Activated CD8-positive, alpha-beta memory T cell treated with anti-CD3 and anti-CD28 coated beads, Interleukin-2, amount 50 U/mL, for 1 hour (primary cell): Measurements from ENCODE around the gene HOXA6.

Source experiments
- DNase-seq: peaks from one replicate; pipeline ENCODE4 v3.0.0-alpha.2; 2020; ENCODE audit errors: extremely low read depth

HOXA6 gene

DNA sequence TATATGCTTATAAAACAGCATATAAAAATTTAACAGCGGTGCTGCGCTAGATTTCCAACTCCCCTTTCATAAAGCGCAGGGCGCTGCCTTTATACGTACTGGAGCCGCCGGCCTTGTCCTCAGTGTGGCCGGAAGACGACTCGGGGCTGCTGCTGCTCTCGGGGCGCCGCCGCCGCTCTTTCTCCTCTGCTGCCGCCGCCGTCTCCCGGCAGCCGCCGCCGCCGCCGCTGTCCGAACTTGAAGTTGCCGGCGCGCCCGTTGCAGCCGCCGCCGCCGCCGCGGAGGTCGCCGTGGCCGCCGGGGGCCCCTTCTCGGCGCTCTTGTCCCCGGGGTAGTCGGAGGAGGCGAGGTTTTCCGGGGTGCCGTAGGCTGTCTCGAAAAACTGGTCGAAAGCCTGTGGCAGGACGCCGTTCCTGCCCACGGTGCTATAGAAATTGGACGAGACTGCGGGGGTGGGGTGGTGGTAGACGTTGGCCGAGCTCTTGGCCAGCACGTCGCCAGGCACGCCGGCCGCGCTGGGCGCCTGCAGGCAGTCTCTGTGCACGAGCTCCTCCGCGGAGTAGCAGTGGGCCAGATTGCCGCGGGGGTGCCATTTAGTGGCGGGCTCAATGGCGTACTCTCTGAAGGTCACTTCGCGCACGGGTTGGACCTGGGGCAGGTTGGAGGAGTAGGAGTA, 36.9 kb upstream of the HOXA6 start:
- no peak for DNase-seq

DNA sequence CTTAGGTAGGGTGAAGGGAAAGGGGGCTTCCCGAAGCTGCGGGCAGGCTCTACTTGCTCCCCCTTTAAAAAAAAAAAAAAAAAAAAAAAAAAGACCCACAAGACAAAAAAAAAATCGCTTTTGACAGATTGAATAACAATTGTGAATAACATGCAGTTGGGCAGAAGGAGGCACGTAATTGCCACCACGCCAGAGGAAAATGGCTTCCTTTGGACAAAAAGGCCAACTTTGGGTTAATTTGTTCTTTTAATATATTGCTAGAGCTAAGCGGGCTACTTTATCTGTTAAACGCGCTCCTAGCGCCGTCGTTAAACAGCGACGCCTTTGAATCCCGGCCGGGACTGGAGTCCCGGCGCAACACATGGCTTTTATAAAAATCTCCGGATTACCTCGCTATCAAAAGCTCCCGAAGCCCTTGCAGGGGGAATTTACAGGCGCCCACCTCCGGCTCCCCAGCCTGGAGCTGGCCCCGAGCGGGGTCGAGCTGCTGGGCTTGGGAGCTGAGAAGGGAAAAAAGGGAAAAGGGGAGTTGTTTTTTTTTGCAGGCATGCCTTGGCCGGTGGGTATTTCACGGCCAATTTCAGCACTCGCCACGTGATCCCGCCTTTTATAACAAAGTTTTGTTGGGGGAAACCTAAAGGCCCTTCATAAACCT, 36.2 kb upstream of the HOXA6 start:
- DNase-seq, result no peak

DNA sequence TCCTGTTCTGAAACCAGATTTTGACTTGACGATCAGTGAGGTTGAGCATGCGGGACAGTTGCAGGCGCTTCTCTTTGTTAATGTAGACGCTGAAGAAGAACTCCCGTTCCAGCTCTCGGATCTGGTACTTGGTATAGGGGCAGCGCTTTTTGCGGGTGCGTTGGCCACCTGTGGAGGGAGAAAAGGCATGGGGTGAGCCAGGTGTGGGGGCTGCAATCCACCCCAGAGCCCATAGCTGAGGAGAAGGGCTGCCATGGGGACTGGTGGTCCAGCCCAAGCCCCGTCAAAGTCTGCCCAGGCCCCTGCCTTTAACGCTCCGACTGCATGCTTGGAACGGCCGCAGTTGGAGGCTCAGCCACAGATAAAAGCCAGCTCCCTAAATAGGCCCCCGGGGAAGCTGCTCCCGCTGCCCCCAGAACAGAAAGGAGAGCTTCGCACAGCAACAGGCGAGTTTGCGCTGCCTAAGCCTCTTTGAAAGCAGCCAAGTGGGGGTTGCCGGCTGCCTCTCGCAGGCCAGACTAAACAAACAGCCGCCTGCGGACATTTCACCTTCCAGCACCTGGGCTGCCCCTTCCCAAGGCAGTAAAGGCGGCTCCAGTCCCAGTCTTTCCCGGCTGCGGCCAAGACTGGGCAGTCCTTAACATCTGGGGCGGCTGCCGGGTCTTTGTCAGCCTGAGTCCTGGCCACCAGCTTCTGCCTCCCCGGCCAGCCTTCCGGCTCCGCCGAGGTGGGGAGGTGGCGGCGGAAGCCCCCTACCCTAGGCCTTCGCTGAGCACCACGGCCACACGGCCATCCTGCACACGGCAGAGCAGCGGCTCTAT, 35.5 kb upstream of the HOXA6 start:
- DNase-seq, result no peak

DNA sequence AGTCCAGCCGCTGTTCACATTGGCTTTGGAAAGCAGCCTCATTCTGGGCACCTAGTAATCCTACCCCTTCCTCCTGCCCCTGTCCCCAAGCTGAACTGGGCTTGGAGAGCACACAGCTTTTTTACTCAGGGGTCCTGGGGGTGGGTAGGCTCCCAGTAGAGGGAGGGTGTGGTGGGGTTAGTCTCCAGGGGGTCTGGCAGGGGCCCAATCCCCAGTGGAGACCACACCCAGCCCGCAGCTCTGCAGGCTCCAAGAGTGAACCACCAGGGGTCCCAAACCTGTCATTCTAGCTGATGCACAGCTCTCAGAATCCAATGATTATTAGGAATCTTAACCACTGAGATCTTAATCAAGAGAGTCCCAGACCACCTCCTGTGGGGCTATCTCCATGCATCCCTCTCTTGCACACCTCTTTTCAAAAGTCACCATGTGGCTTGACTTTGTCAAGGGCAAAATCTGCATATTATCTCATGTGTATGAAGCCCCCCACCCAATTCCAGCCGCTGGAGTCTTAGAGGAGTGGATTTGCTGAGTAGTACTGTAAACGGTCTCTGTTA, 34.8 kb upstream of the HOXA6 start:
- DNase-seq, result no peak

DNA sequence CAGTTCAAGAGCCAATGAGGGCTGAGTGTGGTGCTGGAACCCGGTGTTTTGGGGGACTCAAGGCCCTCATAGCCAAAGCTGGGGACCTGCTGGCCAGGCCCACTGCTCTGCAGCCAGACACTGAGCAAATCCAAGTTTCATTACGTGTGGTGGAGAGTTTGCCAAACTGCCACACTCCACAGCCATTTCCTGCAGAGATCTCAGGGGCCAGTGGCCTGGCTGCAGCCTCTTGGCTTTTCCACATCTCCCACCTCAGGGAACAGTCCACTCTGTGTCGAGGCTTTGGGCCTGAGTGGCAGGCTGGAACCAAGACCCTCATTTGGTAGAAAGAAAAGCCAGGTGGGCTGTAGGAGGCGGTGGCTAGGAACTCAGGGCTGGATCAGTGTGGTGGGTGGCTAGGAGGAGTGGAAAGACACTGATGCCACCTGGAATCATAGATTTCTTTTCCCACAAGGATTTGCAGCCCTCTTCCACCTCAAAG, 34.3 kb upstream of the HOXA6 start:
- no peak for DNase-seq

DNA sequence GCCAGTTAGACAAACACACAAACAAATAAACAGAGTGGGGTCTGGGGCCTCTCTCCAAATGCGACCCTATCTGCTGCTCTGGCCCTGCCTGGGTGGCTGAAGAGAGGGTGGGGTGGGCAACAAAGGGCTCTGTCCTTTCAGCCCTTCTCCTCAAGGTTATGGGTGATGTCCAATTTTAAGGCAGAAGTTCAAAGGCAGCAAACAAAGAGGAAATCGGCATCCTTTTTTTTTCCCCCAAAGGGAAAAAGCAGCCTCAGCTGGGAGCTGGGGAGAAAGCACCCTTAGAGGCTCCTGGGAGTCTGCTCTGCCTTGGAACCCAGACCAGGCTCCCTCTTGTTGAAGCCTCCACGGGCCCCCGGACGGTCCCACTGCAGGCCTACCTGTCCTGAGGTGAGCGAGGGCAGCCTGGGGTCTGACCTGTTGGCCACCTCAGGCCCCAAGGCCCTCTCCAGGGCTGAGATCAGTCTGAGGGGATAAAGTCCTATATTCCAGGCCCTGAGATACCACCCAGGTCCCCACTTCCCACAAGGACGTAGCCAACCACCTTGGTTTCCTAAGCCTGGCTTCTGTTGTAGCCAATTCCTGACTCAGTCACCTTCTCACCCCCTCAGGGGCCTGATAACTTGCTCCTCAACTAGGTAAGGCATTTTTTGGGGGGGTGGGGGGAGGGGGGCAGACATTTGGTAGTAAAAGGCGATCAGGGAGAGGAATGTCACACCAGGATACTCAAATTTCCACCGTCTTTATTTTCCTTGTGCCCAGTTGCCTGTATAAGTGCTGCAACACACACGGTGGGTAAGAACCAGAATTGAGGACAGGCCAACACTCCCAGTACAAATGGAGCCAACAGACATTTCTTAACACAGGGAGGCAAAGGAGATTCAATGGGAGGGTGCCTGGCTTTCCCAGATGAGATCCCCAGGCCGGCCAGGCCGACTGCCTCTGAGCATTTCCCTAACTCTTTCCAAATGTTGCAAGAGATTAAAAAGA, 33.2 kb upstream of the HOXA6 start:
- no peak for DNase-seq

DNA sequence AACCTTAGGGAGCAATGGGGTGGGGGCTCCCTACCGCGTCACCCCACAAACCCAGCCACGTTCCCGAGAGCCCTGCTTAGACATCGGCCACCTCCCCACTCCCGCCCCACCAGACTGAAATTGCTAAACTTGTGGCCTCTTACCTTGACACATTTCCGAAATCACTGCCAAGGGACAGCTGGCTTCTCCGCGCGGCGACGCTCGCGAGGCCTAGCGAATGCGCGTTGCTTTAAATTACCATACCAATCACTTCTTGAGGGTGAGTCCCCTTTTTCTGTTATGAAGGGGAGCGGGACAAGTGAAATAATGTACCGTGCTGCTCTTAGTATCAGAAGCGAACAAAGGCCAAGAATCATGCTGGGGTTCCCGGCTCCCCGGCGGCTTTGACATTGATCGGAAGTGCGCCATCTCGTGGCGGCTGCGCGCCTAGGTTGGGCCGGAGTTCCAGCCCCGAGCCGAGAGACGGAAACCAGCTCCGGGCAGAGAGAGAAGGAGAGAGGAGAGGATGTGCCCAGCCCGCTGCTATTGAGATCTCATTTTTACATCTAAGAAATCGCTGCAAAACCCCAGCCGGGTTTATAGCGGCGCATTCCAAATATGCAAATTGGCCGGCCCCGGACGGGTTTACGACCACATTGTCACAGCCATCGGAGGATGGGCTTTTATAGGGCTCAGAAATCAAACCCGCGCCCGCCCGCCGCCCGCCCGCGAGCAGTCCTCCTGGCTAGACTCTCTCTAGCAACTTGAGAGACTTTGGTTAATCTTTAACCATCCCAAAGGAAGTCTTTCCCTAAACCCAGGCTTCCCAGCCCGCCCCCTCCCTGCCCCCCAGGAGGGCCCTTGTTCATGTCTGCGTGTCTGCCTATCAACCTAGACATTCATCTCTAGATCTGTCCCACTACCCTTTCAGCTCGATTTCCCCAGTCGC, 32.2 kb upstream of the HOXA6 start:
- DNase-seq, result no peak

DNA sequence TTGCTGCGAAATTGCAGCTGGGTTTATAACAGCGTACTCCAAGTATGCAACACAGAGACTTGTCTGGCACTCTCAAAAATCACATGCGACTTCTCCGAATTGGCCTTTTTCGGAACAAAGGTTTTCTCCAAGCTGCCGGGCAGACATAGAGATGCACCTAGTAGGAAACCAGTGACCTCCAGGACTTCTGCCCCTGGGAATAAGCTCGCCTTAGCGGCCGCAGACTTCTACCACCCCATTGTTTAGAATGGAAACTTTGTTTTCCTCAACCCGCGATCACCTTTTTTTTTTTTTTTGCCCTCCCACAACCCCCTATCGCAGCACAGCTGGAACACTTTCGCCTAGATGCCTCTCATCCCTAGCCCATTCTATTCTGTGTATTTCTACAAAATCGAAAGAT, 31.5 kb upstream of the HOXA6 start:
- DNase-seq, result no peak

DNA sequence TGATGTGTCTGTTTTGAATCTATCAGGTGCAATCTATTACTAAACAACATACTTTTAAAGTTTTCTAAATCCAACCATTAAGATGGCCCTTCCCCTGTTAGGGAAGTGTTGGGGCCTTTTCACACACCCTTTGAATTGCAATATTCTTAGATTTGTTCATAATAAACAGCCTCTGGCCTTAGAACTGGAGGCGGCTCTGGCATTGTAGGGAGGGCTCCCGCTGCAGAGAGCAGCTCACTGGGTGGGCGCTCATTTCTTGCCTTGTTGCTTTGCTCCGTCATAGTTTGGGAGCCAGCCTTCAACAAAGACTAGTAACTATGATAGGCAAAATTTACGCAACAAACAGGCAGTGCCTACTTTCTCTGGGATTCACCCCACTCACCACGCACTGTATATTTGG, 30.8 kb upstream of the HOXA6 start:
- DNase-seq, result no peak

DNA sequence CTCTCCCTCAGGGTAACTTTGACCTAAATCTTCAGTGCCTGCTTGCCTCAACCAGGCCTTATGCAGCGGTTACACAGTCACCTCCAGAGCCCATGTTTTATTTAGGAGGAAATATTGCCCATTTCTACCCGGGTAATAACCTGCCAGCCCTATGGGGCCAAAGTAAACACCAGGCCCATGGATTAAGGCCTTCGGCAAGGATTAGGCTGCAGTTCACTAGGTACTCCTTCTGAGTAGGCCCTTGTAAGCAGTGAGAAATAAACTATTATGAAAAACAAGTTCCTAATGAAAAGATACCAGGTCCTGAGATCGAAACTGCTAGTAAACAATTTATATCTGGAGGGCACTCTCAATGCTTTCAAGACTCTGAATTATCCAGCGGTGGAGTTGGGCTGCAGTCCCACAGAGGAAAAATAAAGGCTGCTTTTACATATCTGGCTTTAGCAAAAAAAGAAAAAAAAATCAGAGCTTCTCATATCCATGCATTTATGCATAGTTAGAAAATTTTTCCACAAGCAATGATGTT, 30.3 kb upstream of the HOXA6 start:
- no peak for DNase-seq

DNA sequence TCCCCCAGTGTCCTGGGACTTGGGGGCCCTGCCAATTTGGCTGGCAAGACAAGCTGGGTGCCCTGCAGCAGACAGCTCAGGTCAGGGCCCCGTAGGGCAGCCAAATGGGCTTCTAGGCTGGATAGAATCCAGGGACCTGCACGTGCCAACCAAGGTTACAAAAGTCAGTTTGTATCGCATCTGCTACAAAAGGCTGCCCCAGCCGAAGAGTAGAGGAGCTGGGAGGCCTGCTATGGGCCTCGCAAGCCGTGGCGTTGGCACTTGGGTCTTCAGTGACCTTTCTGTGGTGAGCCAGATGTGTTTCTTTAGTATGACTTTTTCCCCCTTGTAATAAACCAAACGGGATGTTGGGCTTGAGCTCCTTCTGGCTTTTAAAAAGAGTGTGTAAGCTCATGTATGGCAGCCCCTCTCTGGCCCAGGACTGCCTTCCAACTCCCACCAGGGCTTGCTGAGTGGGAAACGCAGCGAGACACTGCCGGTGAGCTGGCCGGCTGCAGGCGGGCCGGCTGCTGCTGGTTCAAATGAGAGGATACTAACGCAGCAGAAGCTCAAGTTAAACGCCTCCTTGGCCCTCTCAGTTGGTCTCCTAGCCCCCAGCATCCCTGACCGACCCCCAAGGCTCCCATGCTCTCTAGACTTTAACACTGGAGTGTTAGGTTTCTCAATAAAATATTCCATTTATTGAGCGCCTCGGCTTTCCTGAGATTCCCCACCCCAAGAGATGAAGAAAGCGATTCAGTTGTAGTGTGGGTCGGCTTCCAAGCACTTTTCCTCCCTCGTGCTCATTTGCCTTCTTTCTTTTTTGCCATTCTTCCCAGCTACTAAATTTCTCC, 29.6 kb upstream of the HOXA6 start:
- no peak for DNase-seq

DNA sequence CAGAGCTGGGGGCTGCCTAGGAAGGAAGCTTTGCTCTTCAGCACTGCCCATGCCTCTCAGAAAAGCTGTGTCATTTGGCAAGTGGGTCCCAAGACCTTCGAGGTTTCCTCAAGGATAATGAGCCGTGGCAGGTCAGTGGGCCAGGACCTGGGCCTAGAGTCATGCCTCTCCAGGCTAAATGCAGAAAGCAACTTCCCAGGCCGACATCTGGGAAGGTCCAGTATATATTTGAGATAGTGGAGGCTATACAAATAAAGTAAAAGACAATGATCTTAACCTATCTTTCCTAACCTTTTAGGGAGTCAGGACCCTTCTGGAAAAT, 28.9 kb upstream of the HOXA6 start:
- DNase-seq, result no peak

DNA sequence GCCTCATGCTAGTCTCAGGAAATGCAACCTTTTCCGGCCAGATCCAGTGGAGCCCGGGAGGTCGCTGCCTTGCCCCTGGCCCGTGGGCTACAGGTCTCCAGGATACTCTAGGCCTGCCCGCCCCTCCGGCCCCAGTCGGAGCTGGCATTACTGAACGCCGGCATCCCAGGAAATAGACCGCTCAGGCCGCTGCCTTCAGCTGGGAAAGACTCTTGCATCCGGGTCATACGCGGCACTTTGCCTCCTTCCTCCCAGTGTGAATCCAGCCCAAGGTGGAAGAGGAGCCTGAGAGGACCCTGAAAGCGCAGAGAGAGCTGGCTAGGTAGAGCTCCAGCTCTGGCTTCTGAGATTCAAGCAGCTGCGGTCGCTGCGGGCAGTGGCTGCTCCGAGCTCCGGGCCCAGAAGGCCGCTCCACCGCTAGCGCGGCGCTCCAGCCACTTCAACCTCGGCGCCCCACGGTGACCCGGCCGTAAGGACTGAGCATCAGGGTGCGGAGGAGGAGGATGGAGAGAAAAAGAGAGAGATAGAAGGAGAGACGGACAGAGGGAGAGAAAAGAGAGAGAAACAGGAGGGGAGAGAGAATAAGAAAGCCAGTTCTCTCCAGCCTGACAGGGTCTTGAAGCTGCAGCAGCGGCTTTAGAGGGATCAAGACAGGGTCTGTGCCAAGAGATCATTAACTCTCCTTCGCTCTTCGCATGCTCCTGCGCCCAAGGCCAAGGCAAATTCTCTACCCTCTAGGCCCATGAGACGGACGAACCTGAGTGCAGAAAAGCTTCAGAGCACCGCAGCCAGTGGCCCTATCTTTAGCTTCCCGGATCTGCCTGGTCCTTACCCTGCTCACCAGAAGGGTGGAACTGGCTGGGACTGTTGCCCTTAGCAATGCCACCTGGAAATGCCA, 28.3 kb upstream of the HOXA6 start:
- no peak for DNase-seq

DNA sequence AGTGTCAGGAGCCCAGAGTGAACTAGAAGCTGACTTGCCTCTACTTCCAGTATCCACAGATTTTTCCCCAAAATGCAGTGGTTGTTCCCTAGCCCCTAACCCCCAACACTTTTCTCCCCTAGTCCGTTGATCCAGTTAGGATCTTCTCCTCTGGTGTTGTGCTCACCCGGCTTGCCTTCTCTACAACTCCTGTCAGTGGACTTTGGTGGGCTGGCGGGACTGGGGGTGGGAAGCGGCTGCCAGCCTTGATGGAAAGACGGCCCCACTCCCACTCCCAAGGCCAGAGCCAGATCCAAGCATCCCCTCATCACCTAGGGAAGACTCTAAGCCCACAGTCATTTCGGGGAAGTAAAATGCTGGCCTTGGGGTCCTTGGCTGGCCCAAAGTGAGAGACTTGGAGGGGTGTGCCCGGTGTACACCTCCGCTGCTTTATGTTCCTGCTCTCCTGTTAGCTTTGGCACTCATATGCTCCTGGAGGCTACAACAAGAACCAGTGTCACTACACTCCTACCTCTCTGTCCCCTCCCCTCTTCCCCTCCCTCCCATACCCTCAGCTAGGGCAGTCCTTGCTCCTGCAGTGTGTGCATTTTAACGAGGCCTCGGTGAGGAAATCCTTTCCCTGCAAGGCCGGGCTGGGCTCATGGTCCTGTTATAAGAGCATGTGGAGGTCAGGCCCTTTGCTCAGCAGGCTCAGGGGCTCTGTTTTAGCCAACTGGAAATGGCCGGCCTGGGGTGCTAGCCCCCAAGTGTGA, 27.5 kb upstream of the HOXA6 start:
- DNase-seq, result no peak

DNA sequence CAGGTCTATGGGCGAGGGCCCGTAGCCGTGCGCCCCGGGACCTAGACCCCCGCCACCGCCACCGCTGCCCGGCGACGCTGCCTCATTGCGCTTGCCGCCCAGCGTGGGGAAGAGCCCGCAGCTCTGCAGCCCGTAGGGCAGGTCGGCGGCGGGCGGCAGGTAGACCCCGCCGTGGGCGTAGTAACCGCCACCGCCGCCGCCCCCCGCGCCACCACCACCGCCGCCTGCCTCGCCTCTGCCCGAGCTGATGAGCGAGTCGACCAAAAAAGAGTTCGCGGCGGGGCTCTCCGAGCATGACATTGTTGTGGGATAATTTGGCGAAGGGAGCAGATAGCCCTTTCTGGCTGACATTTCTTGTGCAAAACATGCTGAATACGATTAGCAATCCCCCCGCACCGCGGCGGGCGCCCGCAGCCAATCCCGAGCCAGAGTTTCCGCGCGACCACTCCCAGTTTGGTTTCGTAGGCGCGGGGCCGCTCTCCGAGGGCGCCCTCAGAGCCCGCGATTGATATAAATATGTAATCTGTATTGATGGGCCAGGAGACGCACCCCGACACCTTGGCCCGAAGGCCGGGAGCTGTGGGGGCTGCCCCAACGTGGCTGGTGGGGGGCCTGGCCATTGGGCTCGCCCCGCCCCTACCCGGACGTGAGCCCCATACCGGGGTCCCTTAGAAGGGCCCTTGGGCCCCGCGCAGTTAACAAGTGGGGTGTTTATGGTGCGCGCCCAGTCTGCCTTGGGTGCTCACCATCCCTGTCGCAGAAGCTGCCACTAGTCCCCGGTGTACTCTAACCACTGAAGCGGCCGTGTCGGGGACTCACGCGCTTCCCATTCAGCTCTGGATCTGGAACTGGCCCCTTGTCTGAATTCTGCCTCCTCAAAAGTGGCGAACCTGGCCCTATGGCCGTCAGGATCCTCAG, 26.6 kb upstream of the HOXA6 start, which contains the start of gene HOXA10:
Gene HOXA10, minus strand, starts transcription at position 365 of the 918 bp plus-strand sequence. Its CDS starts 14 bp downstream, at position 351.
- no peak for DNase-seq

DNA sequence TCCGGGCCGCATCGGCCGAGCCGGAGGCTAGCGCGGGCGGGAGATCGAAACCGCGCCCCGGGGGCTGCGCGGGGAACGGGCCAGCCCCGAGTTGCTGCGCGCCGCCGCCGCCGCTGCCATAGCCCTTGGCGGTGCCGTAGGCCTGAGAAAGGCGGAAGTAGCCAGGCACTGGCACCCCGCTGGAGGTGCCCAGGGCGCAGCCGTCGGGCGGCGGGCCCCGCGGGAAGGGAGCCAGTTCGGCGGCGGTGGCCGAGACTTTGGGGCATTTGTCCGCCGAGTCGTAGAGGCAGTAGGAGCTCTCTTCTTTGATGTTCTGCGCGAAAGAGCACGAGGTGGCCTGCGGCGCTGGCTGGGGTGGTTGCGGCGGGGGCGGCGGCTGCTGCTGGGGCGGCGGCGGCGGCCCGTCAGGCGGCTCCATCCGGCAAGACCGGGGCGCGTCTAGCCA, 26.0 kb upstream of the HOXA6 start:
- DNase-seq, result no peak
